Measurements from ENCODE around the gene KCNC1.

KCNC1 gene

GRCh38 chr11:17752144-17752543, 17.6 kb downstream of the KCNC1 start:
- no peak for FAIRE-seq
- no peak for DNase-seq (ENCODE audit: low spot score)

DNA sequence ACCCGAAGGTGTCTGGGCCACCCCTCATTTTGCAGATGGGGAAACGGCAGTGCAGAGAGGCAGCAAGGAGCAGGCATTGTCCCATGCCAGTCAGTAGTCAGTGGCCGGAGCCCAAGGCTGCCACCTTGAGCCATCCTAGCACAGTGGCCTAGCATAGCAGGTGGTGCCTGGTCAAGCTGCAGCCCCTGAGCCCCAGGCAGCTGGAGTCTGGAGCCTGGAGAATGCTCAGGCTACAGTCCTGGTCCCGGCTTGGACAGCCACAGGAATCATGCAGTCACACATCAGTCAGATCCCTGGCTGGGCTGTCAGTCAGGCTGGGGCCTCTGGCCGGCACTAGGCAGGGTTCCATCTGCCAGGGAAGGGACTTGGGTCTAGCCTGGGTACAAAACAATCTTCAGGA, 18.6 kb downstream of the KCNC1 start:
- no peak for FAIRE-seq
- no peak for DNase-seq (ENCODE audit: low spot score)

GRCh38 chr11:17753641-17754040, 19.1 kb downstream of the KCNC1 start:
- DNase-seq (ENCODE audit: low spot score) (no peak), FAIRE-seq (no peak)

DNA sequence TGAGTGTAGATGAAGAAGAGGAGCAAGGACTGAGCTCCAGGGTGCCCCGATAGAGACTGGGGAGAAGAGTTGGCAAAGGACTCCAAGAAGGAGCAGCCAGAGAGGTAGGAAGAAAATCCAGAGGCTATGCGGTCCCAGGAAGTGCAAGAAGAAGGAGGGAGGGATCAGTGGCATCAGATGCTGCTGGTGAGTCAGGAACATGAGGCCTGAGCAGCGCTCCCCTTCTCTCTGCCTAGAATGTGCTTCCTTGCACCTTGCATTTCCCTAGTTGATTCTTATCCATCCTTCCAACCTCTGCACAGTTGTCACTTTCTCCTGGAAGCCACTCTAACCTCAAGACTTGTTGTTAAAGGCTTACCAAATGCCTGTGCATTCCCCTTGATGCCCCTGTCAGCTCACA, 21.3 kb downstream of the KCNC1 start:
- DNase-seq (ENCODE audit: low spot score): no peak
- no peak for FAIRE-seq

- DNase-seq (ENCODE audit: low spot score): no peak
Observed at GRCh38 chr11:17760102-17761029, 25.8 kb downstream of the KCNC1 start.

DNA sequence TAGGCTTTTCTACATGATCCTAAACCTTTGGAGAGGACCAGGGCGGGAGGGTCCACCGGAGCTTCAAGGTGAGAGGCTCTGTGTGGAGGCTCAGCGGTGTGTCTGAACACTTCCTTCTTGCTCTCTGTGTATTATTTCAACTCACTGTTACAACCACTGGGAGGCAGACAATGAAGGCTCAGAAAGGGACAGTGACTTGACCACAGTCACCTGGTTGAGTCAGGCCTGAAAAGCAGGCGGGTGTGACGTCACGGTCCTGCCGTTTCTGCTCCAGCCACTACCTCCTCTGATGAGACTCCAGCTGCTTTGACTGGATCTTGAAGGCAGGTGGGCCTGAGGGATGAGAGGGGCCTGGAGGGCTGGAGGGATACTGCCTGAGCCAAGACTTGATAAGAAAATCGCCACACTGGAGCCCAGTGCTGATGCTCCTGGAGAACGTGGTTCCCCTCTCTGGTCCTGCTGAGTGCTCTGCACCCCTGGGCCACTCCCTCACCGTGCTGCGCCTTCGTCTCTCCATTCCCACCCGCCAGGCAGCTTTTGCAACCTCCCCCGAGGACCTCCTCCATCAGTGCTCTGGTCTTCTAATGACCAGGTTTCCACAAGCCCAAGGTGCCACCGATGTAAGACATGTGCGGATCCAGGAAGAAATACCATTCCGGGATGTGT, 27.9 kb downstream of the KCNC1 start:
- peak; percentile 9 for DNase-seq (ENCODE audit: low spot score)
- no peak for FAIRE-seq

More at GRCh38 chr11:17760102-17761029, 25.8 kb downstream of the KCNC1 start:
- FAIRE-seq: no peak

GRCh38 chr11:17763244-17763643, 28.7 kb downstream of the KCNC1 start:
- DNase-seq (ENCODE audit: low spot score) (no peak), FAIRE-seq (no peak)

DNA sequence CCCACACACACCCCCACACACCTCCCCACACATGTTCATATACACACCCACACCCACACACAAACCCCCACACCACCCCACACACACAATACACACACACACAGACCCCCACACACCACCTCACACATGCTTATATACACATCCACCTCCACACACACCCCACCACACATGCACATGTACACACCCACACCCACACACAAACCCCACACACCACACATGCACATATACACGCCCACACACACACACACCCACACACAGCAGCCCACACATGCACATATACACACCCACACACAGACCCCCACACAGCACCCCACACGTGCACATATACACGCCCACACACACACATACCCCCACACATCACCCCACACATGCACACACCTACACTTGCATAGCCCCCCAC, 29.1 kb downstream of the KCNC1 start:
- no peak for FAIRE-seq

GRCh38 chr11:17764446-17765218, 30.1 kb downstream of the KCNC1 start:
- FAIRE-seq: no peak
- DNase-seq (ENCODE audit: low spot score): peak; percentile 22

More for the DNA sequence above, 29.1 kb downstream of the KCNC1 start:
- DNase-seq (ENCODE audit: low spot score): no peak

GRCh38 chr11:17765356-17766072, 30.9 kb downstream of the KCNC1 start:
- DNase-seq (ENCODE audit: low spot score) (peak; percentile 15), FAIRE-seq (no peak)

DNA sequence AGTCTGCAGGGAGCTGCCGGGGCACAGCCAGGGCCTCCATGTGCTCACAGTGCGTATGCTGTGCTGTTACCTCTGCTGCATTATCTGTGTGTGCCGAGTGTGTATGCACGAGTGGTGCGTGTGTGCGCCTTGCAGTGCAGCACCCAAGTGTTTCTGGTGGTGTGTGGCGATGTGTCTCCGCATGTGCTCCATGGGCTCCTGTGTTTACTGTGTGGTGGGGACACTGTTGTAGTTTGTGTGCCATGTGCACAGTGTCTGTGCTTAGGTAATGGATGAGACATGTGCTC, 31.4 kb downstream of the KCNC1 start:
- DNase-seq (ENCODE audit: low spot score) (no peak), FAIRE-seq (no peak)

GRCh38 chr11:17766590-17766989, 32.0 kb downstream of the KCNC1 start:
- DNase-seq (ENCODE audit: low spot score): no peak
- FAIRE-seq: no peak

DNA sequence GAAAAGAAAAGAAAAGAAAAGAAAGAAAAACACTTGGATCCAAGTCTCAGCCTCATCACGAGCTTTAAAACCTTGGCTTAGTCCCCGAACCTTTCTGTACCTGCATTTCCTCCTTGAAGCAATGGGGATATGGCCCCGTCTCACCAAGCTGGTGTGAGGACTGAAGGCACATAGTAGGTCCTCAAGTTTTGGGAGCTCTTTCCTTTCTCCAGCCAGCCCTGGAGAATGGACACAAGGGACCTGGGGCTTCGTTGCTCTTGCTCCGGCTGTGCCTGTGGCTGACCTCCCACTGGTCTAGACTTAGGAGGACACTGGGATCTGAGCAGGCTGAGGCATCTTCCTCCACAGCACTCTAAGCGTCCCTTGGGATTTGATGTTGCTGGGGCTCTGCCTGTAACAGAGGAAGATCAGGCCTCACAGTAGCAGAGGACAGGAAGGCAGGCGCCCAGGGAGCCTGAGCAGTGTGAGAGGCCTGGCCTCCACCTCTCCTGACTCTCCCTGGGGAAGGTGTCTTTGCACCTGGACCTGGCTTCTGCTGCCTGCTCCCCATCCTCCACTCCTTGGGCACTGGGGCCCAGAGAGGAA, 32.8 kb downstream of the KCNC1 start:
- FAIRE-seq (no peak), DNase-seq (ENCODE audit: low spot score) (no peak)

- DNase-seq (ENCODE audit: low spot score): no peak
- no peak for FAIRE-seq
Observed at GRCh38 chr11:17767914-17768313, 33.3 kb downstream of the KCNC1 start.

DNA sequence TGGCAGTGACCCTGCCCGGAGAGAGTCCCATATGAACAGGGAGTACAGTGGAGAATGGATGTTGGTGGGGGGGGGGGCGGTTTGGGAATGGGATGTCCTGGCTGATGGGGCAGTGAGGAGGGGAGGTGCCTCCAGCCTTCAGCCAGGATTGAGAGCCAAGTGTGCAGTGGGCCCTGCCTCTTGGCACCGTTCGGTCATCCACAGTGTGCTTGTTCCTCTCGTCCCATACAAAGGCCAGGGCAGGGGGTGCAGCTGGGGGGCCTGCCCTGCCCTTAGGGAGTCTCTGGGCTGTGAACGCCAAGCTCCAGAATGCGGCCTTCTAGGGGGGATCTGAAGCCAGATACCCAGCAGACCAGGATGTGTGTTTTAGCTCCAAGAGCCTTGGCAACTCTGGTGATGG, 34.0 kb downstream of the KCNC1 start:
- DNase-seq (ENCODE audit: low spot score) (no peak), FAIRE-seq (no peak)

- FAIRE-seq: no peak
- no peak for DNase-seq (ENCODE audit: low spot score)
Observed at GRCh38 chr11:17769218-17769617, 34.6 kb downstream of the KCNC1 start.

GRCh38 chr11:17770048-17770652, 35.6 kb downstream of the KCNC1 start:
- DNase-seq (ENCODE audit: low spot score) (no peak), FAIRE-seq (no peak)

- DNase-seq (ENCODE audit: low spot score) (no peak), FAIRE-seq (no peak)
Observed at GRCh38 chr11:17770917-17771316, 36.3 kb downstream of the KCNC1 start.

- DNase-seq (ENCODE audit: low spot score) (no peak), FAIRE-seq (no peak)
Observed at GRCh38 chr11:17771415-17771814, 36.8 kb downstream of the KCNC1 start.

DNA sequence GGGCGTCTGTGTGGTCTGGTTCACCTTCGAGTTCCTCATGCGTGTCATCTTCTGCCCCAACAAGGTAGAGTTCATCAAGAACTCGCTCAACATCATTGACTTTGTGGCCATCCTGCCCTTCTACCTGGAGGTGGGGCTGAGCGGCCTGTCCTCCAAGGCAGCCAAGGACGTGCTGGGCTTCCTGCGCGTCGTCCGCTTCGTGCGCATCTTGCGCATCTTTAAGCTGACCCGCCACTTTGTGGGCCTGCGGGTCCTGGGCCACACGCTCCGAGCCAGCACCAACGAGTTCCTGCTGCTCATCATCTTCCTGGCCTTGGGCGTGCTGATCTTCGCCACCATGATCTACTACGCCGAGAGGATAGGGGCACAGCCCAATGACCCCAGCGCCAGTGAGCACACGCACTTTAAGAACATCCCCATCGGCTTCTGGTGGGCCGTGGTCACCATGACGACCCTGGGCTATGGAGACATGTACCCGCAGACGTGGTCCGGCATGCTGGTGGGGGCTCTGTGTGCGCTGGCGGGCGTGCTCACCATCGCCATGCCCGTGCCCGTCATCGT, 37.3 kb downstream of the KCNC1 start:
- no peak for FAIRE-seq
- DNase-seq (ENCODE audit: low spot score): no peak
